H1 (cell line): ENCODE data around the gene UBE2B. TPM values are rescaled to one million over a fixed set of nuclear protein-coding genes. Genes with fewer than 3 reads are reported as not detected.
"Not testable (repeated sequence)": the region's sequence is repeated elsewhere in the genome, so short reads cannot be mapped to it uniquely, and the experiment has no call there.

Experiments used
- CTCF ChIA-PET: fragments of 300-600 bp; sonication (Branson Sonifier 250); formaldehyde crosslinking; loops from one replicate; lab custom pipeline; 2021; ENCODE audit not compliant: partially characterized antibody; lab: Charles Lee
- POLR2A ChIA-PET: fragments of 300-600 bp; sonication (Branson Sonifier 250); formaldehyde crosslinking; loops from one replicate; lab custom pipeline; 2021; ENCODE audit warnings: inconsistent platforms; ENCODE audit not compliant: partially characterized antibody; lab: Charles Lee
- DNase-seq, 2 experiments: peaks; one replicate each; pipeline versions ENCODE4 v3.0.0 to v3.0.0-alpha.2; 2010 to 2022; ENCODE audit warnings: low spot score in 2 of 2, low read depth in 1 of 2, mixed read lengths in 1 of 2
- FAIRE-seq: peaks from 2 replicates; lab custom pipeline; 2011; peaks lifted over from hg19 to GRCh38; lab: Jason Lieb, UNC
- H2AFZ ChIP-seq: 2 replicates; pipeline ENCODE4 v1.8.1; 2012; ENCODE audit warnings: low read length, inconsistent platforms
- H2AK5ac ChIP-seq: 2 replicates; pipeline ENCODE4 v1.6.1; 2013; ENCODE audit warnings: low read depth, low read length
- H2BK120ac ChIP-seq: replicated peaks from 2 replicates; pipeline ENCODE3; 2013; ENCODE audit warnings: low read depth, low read length, inconsistent platforms
- H2BK12ac ChIP-seq: 2 replicates; pipeline ENCODE4 v1.6.1; 2013; ENCODE audit warnings: low read depth, low read length
- H2BK15ac ChIP-seq: 2 replicates; pipeline ENCODE4 v1.6.1; 2013; ENCODE audit warnings: low read length
- H2BK20ac ChIP-seq: 2 replicates; pipeline ENCODE4 v1.6.1; 2013; ENCODE audit warnings: low read length
- H2BK5ac ChIP-seq: 2 replicates; pipeline ENCODE4 v1.6.1; 2013; ENCODE audit warnings: low read depth, low read length
- H3K14ac ChIP-seq: 2 replicates; pipeline ENCODE4 v1.6.1; 2013; ENCODE audit warnings: inconsistent platforms; ENCODE audit not compliant: insufficient read length
- H3K18ac ChIP-seq: 2 replicates; pipeline ENCODE4 v1.6.1; 2013; ENCODE audit warnings: low read length; ENCODE audit errors: extremely low read depth
- H3K23ac ChIP-seq: 2 replicates; pipeline ENCODE4 v1.6.1; 2013; ENCODE audit warnings: inconsistent platforms; ENCODE audit not compliant: insufficient read length
- H3K23me2 ChIP-seq: 2 replicates; pipeline ENCODE4 v1.6.1; 2013; ENCODE audit warnings: low read depth, low read length
- H3K27ac ChIP-seq: 2 replicates; pipeline ENCODE4 v1.6.1; 2011; ENCODE audit warnings: low read depth, low read length, inconsistent platforms
- H3K27me3 ChIP-seq, 4 experiments: replicated peaks in 1 of 4; 1 replicate in 1 of 4; 2 replicates in 3 of 4; pipeline versions ENCODE4 v1.6.1 to v1.8.1; 2011 to 2013; ENCODE audit warnings: low read length in 3 of 4, mild to moderate bottlenecking in 3 of 4, inconsistent platforms in 2 of 4, mixed read lengths in 2 of 4, moderate library complexity in 1 of 4; ENCODE audit not compliant: control insufficient read depth in 3 of 4, insufficient read depth in 3 of 4; ENCODE audit errors: extremely low read depth in 1 of 4
- H3K36me3 ChIP-seq, 4 experiments: 2 replicates each; pipeline versions ENCODE4 v1.6.1 to v1.8.1; 2011 to 2013; ENCODE audit warnings: mild to moderate bottlenecking in 4 of 4, low read length in 3 of 4, moderate library complexity in 2 of 4, control low read depth in 1 of 4, inconsistent platforms in 1 of 4; ENCODE audit not compliant: insufficient read depth in 4 of 4, control insufficient read depth in 2 of 4
- H3K4ac ChIP-seq: replicated peaks from 2 replicates; pipeline ENCODE3; 2013; ENCODE audit warnings: low read length, low read depth, mixed read lengths, inconsistent platforms; ENCODE audit not compliant: insufficient read length
- H3K4me1 ChIP-seq, 4 experiments: replicated peaks in 1 of 4; 1 replicate in 1 of 4; 2 replicates in 3 of 4; pipeline versions ENCODE4 v1.6.1 to v1.8.1; 2011 to 2013; ENCODE audit warnings: low read length in 3 of 4, inconsistent platforms in 2 of 4, mixed read lengths in 1 of 4; ENCODE audit not compliant: insufficient read depth in 4 of 4, control insufficient read depth in 3 of 4
- H3K4me2 ChIP-seq, 2 experiments: 2 replicates each; pipeline versions ENCODE4 v1.6.1 to v1.8.1; 2011 to 2013; ENCODE audit warnings: low read depth in 2 of 2, low read length in 2 of 2, control low read depth in 1 of 2, inconsistent platforms in 1 of 2, mild to moderate bottlenecking in 1 of 2; ENCODE audit not compliant: insufficient read depth in 1 of 2
- H3K4me3 ChIP-seq, 4 experiments: fragments of 200-600, 300-600 bp in 1 of 4; sonication (generic), shearing (Covaris generic), sonication (Bioruptor Twin) in 1 of 4; 2 replicates each; pipeline versions ENCODE4 v1.5.1 to v1.8.1; 2011 to 2016; ENCODE audit warnings: low read length in 4 of 4, low read depth in 3 of 4, control low read depth in 2 of 4, inconsistent platforms in 2 of 4, mild to moderate bottlenecking in 2 of 4, mixed read lengths in 1 of 4, moderate library complexity in 1 of 4; ENCODE audit not compliant: insufficient read depth in 2 of 4; ENCODE audit errors: extremely low read depth in 1 of 4
- H3K56ac ChIP-seq: replicated peaks from 2 replicates; pipeline ENCODE3; 2013; ENCODE audit warnings: low read depth, mild to moderate bottlenecking, mixed read lengths, low read length, inconsistent platforms; ENCODE audit not compliant: insufficient read length
- H3K79me1 ChIP-seq: 2 replicates; pipeline ENCODE4 v1.6.1; 2013; ENCODE audit warnings: low read depth, low read length, control low read depth
- H3K79me2 ChIP-seq, 2 experiments: 2 replicates each; pipeline versions ENCODE4 v1.6.1 to v1.8.1; 2012 to 2013; ENCODE audit warnings: low read length in 2 of 2, mild to moderate bottlenecking in 2 of 2, inconsistent platforms in 1 of 2; ENCODE audit not compliant: insufficient read depth in 2 of 2, control insufficient read depth in 1 of 2
- H3K9ac ChIP-seq, 4 experiments: replicated peaks in 1 of 4; 1 replicate in 1 of 4; 2 replicates in 3 of 4; pipeline versions ENCODE4 v1.6.1 to v1.8.1; 2011 to 2013; ENCODE audit warnings: low read depth in 3 of 4, low read length in 3 of 4, control low read depth in 2 of 4, mild to moderate bottlenecking in 2 of 4, moderate library complexity in 2 of 4, inconsistent platforms in 1 of 4; ENCODE audit errors: extremely low read depth in 1 of 4
- H3K9me3 ChIP-seq, 2 experiments: 2 replicates each; pipeline versions ENCODE4 v1.6.1 to v1.8.1; 2012 to 2013; ENCODE audit warnings: mild to moderate bottlenecking in 2 of 2, moderate library complexity in 2 of 2, control low read depth in 1 of 2, inconsistent platforms in 1 of 2, low read depth in 1 of 2, low read length in 1 of 2, mixed read lengths in 1 of 2; ENCODE audit not compliant: insufficient read depth in 2 of 2
- H4K20me1 ChIP-seq, 2 experiments: replicated peaks in 1 of 2; 2 replicates each; pipeline versions ENCODE3 to v1.8.1; 2011 to 2013; ENCODE audit warnings: inconsistent platforms in 2 of 2, low read length in 2 of 2, mild to moderate bottlenecking in 1 of 2; ENCODE audit not compliant: insufficient read depth in 2 of 2, control insufficient read depth in 1 of 2
- H4K5ac ChIP-seq: 2 replicates; pipeline ENCODE4 v1.6.1; 2013; ENCODE audit warnings: low read length, low read depth, mixed read lengths, inconsistent platforms; ENCODE audit not compliant: insufficient read length
- H4K8ac ChIP-seq: 2 replicates; pipeline ENCODE4 v1.8.0; 2013; ENCODE audit warnings: mild to moderate bottlenecking, moderate library complexity, low read length, inconsistent platforms; ENCODE audit not compliant: insufficient read depth; ENCODE audit errors: extremely low read depth
- H4K91ac ChIP-seq: replicated peaks from 2 replicates; pipeline ENCODE3; 2013; ENCODE audit warnings: low read length, mixed read lengths, inconsistent platforms; ENCODE audit not compliant: insufficient read length
- WGBS, 2 experiments: shearing (Covaris generic) in 1 of 2; methylation state at CpG; one replicate each; pipeline versions ENCODE4 v1.1.6 to v1.1.7; 2013 to 2015; ENCODE audit warnings: low lambda C conversion rate in 2 of 2, mixed read lengths in 2 of 2, inconsistent platforms in 1 of 2, low coverage in 1 of 2, missing lambda C conversion rate in 1 of 2; ENCODE audit not compliant: insufficient replicate concordance in 2 of 2, insufficient coverage in 1 of 2, insufficient read length in 1 of 2; ENCODE audit errors: extremely low coverage in 1 of 2, missing lambda C conversion rate in 1 of 2; 5-methylcytosine and 5-hydroxymethylcytosine counted together
- polyA plus RNA-seq, 7 experiments: library from polyadenylated mRNA; depleted of rRNA in 3 of 7; stranded (reverse) in 5 of 7; unstranded in 2 of 7; fragments of >200 nt in 5 of 7; fragments of 200-250 nt in 2 of 7; gene quantifications; 1 replicate in 5 of 7; 2 replicates in 1 of 7; 4 replicates in 1 of 7; pipeline versions ENCODE4 v1.2.1 to v1.2.3, GENCODE V29; 2011 to 2013; ENCODE audit warnings: missing spikeins in 2 of 7, mixed read lengths in 2 of 7
- total RNA-seq: library from RNA; stranded (reverse); fragmentation: NEBNext Ultra II Directional; extraction: Animal tissue kit (Norgen Biotek cat#: 25700); gene quantifications from 2 replicates; pipeline ENCODE4 v1.2.1, GENCODE V29; 2021

UBE2B gene
- total and polyA plus RNA-seq, 2 of the 8 experiments (the other 6 are each of a cell fraction or from before 2014, with no cell fraction given) = 15.9 to 46.8 TPM

DNA sequence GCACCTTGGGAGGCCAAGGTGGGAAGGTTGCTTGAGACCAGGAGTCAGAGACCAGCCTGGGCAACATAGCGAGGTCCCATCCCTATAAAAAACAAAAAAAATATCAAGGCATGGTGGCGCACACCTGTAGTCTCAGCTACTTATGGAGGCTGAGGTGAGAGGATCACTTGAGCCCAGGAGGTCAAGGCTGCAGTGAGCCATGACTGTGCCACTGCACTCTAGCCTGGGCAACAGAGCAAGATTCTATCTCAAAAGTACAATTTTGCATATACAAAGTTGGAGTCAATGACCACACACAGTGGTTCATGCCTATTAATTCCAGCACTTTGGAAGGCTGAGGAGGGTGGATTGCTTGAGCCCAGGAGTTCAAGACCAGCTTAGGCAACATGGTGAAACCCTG is 10.8 kb downstream of the UBE2B start:
- not testable (repeated sequence) for H3K4me1 ChIP-seq, H3K4me2 ChIP-seq, H3K23me2 ChIP-seq, FAIRE-seq, H2AK5ac ChIP-seq, DNase-seq, H3K79me1 ChIP-seq, H4K8ac ChIP-seq, H3K18ac ChIP-seq, H2BK120ac ChIP-seq, H3K79me2 ChIP-seq, H3K4me3 ChIP-seq, H2BK12ac ChIP-seq, H3K56ac ChIP-seq, H3K9ac ChIP-seq, H4K5ac ChIP-seq, H3K14ac ChIP-seq, H4K91ac ChIP-seq, H3K27me3 ChIP-seq, H2AFZ ChIP-seq, H2BK20ac ChIP-seq, H2BK15ac ChIP-seq, H2BK5ac ChIP-seq, H3K9me3 ChIP-seq, H3K27ac ChIP-seq, H3K23ac ChIP-seq, H3K4ac ChIP-seq, H4K20me1 ChIP-seq
- ChIA-PET CTCF (interaction anchor here (0.9 to 5.2 kb wide), 9 partner anchors 10 to 210 kb away, joined by 3 to 24 read pairs (median 7); partner anchors contain the start of gene UBE2B), POLR2A (interaction anchor here (0.6 to 6.8 kb wide), 7 partner anchors 9 to 206 kb away, joined by 3 to 51 read pairs (median 6); partner anchors contain the start of genes SKP1 and UBE2B)
- H3K36me3 ChIP-seq = peaks cover 3 to 75% (median 25%) of the 10 kb centered on the region in 4 experiments
- WGBS, 2 experiments = 85% methylated on average over 2 of the region's 2 CpGs; no CpG with 5 or more reads in 1 of the 2 experiments
